Measurements from ENCODE around the gene COPS6. TPM values are rescaled to one million over a fixed set of nuclear protein-coding genes. Genes with fewer than 3 reads are reported as not detected.

Gene COPS6
- polyA plus RNA-seq, 1 donor (not counting 4 experiments of a cell fraction or from before 2014, with no cell fraction given), result 171 TPM

- Histone ChIP-seq H3K27me3 (ENCODE audit: control insufficient read depth, extremely low read depth, insufficient read depth, low read length) (no peaks in the 10 kb centered on the region), H3K27ac (ENCODE audit: control insufficient read depth, insufficient read depth, low read length) (no peak overlapping the region), H3K4me1 (ENCODE audit: control insufficient read depth, extremely low read depth, insufficient read depth, low read length) (no peaks in the 10 kb centered on the region), H3K4me3 (ENCODE audit: control insufficient read depth in 2 of 3, extremely low read depth in 1 of 3, insufficient read depth in 2 of 3, low read depth in 1 of 3, low read length in 3 of 3) (no peak overlapping the region), H2AFZ (ENCODE audit: control insufficient read depth, low read length) (no peak overlapping the region), H3K79me2 (ENCODE audit: control insufficient read depth, insufficient read depth, low read length) (no peaks in the 10 kb centered on the region), H3K9me1 (ENCODE audit: control insufficient read depth, extremely low read depth, insufficient read depth, low read length) (no peaks in the 10 kb centered on the region), H3K36me3 (ENCODE audit: control insufficient read depth in 2 of 2, extremely low read depth in 1 of 2, insufficient read depth in 2 of 2, low read length in 2 of 2) (peaks cover 16 to 17% of the 10 kb centered on the region in 2 experiments), H3K4me2 (ENCODE audit: control insufficient read depth, extremely low read depth, insufficient read depth, low read depth, low read length) (no peak overlapping the region), H3K9me3 (ENCODE audit: control insufficient read depth, low read depth, low read length) (peaks cover 6% of the 10 kb centered on the region), H3K9ac (ENCODE audit: control insufficient read depth, extremely low read depth, insufficient read depth, low read length) (no peak overlapping the region), H4K20me1 (ENCODE audit: control insufficient read depth, extremely low read depth, insufficient read depth, low read length) (no peaks in the 10 kb centered on the region)
- TF ChIP-seq, protein P1, sequence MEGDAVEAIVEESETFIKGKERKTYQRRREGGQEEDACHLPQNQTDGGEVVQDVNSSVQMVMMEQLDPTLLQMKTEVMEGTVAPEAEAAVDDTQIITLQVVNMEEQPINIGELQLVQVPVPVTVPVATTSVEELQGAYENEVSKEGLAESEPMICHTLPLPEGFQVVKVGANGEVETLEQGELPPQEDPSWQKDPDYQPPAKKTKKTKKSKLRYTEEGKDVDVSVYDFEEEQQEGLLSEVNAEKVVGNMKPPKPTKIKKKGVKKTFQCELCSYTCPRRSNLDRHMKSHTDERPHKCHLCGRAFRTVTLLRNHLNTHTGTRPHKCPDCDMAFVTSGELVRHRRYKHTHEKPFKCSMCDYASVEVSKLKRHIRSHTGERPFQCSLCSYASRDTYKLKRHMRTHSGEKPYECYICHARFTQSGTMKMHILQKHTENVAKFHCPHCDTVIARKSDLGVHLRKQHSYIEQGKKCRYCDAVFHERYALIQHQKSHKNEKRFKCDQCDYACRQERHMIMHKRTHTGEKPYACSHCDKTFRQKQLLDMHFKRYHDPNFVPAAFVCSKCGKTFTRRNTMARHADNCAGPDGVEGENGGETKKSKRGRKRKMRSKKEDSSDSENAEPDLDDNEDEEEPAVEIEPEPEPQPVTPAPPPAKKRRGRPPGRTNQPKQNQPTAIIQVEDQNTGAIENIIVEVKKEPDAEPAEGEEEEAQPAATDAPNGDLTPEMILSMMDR (optimal IDR thresholded peaks at IDR 0.05 in 1 of 3, IDR thresholded peaks at IDR 0.05 in 1 of 3, conservative IDR thresholded peaks at IDR 0.05 in 1 of 3; ENCODE audit: extremely low read depth in 1 of 3, insufficient read depth in 2 of 3, low read length in 3 of 3), result no peak
- TF ChIP-seq EZH2 (IDR thresholded peaks at IDR 0.05; ENCODE audit: low read length), result no peak
- dilution Hi-C loops (cut with MboI; ENCODE audit: extremely low pct_ligation_motif_present, low sequenced_read_pairs), result no loop called here
- DNase-seq (ENCODE audit: low read depth, low spot score) (no peak), FAIRE-seq (no peak)
Observed at GRCh38 chr7:100065452-100066186, 23.1 kb upstream of the COPS6 start.

- Histone ChIP-seq H3K4me1 (ENCODE audit: control insufficient read depth, extremely low read depth, insufficient read depth, low read length) (no peaks in the 10 kb centered on the region), H3K9ac (ENCODE audit: control insufficient read depth, extremely low read depth, insufficient read depth, low read length) (no peak overlapping the region), H2AFZ (ENCODE audit: control insufficient read depth, low read length) (no peak overlapping the region), H3K9me1 (ENCODE audit: control insufficient read depth, extremely low read depth, insufficient read depth, low read length) (no peaks in the 10 kb centered on the region), H3K9me3 (ENCODE audit: control insufficient read depth, low read depth, low read length) (peaks cover 18% of the 10 kb centered on the region), H3K79me2 (ENCODE audit: control insufficient read depth, insufficient read depth, low read length) (no peaks in the 10 kb centered on the region), H3K36me3 (ENCODE audit: control insufficient read depth in 2 of 2, extremely low read depth in 1 of 2, insufficient read depth in 2 of 2, low read length in 2 of 2) (peaks cover 28% of the 10 kb centered on the region in 2 experiments), H3K27me3 (ENCODE audit: control insufficient read depth, extremely low read depth, insufficient read depth, low read length) (no peaks in the 10 kb centered on the region), H3K4me3 (ENCODE audit: control insufficient read depth in 2 of 3, extremely low read depth in 1 of 3, insufficient read depth in 2 of 3, low read depth in 1 of 3, low read length in 3 of 3) (no peak overlapping the region), H3K4me2 (ENCODE audit: control insufficient read depth, extremely low read depth, insufficient read depth, low read depth, low read length) (no peak overlapping the region), H4K20me1 (ENCODE audit: control insufficient read depth, extremely low read depth, insufficient read depth, low read length) (no peaks in the 10 kb centered on the region), H3K27ac (ENCODE audit: control insufficient read depth, insufficient read depth, low read length) (no peak overlapping the region)
- no peak for FAIRE-seq
- no peak for DNase-seq (ENCODE audit: low read depth, low spot score)
- dilution Hi-C loops (cut with MboI; ENCODE audit: extremely low pct_ligation_motif_present, low sequenced_read_pairs), result no loop called here
- TF ChIP-seq, protein P1 (optimal IDR thresholded peaks at IDR 0.05 in 1 of 3, IDR thresholded peaks at IDR 0.05 in 1 of 3, conservative IDR thresholded peaks at IDR 0.05 in 1 of 3; ENCODE audit: extremely low read depth in 1 of 3, insufficient read depth in 2 of 3, low read length in 3 of 3), result no peak
- TF ChIP-seq EZH2 (IDR thresholded peaks at IDR 0.05; ENCODE audit: low read length), result no peak
Observed at GRCh38 chr7:100066953-100067352, 21.8 kb upstream of the COPS6 start.

Measured in keratinocyte (primary cell).